ENCODE results near the gene RRP1B.

- no peak for TF ChIP-seq CTCF (IDR thresholded peaks at IDR 0.05)
- no peak for TF ChIP-seq POLR2AphosphoS5 (IDR thresholded peaks at IDR 0.05; ENCODE audit: low read depth, low read length)
- TF ChIP-seq REST (IDR thresholded peaks at IDR 0.05; ENCODE audit: insufficient read depth in 1 of 2, low read depth in 2 of 2, low read length in 1 of 2), result no peak
- TF ChIP-seq TCF7L2 (IDR thresholded peaks at IDR 0.05; ENCODE audit: low read depth, low read length), result no peak
Measured at GRCh38 chr21:43693981-43694380, 34.6 kb downstream of the RRP1B start.

Measured in Panc1 (cell line).